Muscle of leg (tissue), 9 donors: Measurements from ENCODE around the gene ITGAX. TPM values are rescaled to one million over a fixed set of nuclear protein-coding genes. Genes with fewer than 3 reads are reported as not detected.

Experiments
- polyA plus RNA-seq, 8 donors: library from polyadenylated mRNA; unstranded; fragments of 120-200 nt; gene quantifications; one replicate each; pipeline versions ENCODE4 v1.2.1 to v1.2.3, GENCODE V29; 2013; ENCODE audit warnings: inconsistent platforms in 1 of 8, low replicate concordance in 1 of 8; ENCODE audit not compliant: insufficient read length in 8 of 8, insufficient read depth in 1 of 8
- total RNA-seq: library from RNA; stranded (reverse); fragments of 120-200 nt; gene quantifications from one replicate; pipeline ENCODE4 v1.2.4, GENCODE V29; 2013

Gene ITGAX
- total and polyA plus RNA-seq, 9 donors, result 0.35 to 1.7 (median 0.64) TPM

Other genes with a start within 250 kb of the ITGAX start
- 12.7 TPM for gene BCKDK, start 246.8 kb upstream of the ITGAX start, total RNA-seq
- gene BCKDK, start 246.8 kb upstream of the ITGAX start, polyA plus RNA-seq, result 10 to 100 TPM; 24.8 to 33.3 (median 30.0) TPM
- gene KAT8, start 237.5 kb upstream of the ITGAX start, total RNA-seq, result 65.2 TPM
- 10 to 100 TPM; 45.9 to 55.1 (median 52.7) TPM for gene KAT8, start 237.5 kb upstream of the ITGAX start, polyA plus RNA-seq
- not detected for gene PRSS8, start 219.4 kb upstream of the ITGAX start, total RNA-seq
- 10 to 100 TPM in 1 of 8 donors, 1 to 10 TPM in 2, under 1 TPM in 4, not detected in 1; 0.14 to 13.1 (median 0.47) TPM for gene PRSS8, start 219.4 kb upstream of the ITGAX start, polyA plus RNA-seq
- 2.3 TPM for gene PRSS36, start 205.1 kb upstream of the ITGAX start, total RNA-seq
- gene PRSS36, start 205.1 kb upstream of the ITGAX start, polyA plus RNA-seq, result 1 to 10 TPM in 6 of 8 donors, under 1 TPM in 2; 0.55 to 2.6 (median 1.6) TPM
- gene FUS, start 175.0 kb upstream of the ITGAX start, total RNA-seq, result 35.6 TPM
- gene FUS, start 175.0 kb upstream of the ITGAX start, polyA plus RNA-seq, result 100 to 1,000 TPM; 413 to 585 (median 491) TPM
- 9.4 TPM for gene PYCARD, start 152.4 kb upstream of the ITGAX start, total RNA-seq
- gene PYCARD, start 152.4 kb upstream of the ITGAX start, polyA plus RNA-seq, result 10 to 100 TPM in 2 of 8 donors, 1 to 10 TPM in 6; 5.9 to 10.9 (median 8.3) TPM
- 55.5 TPM for gene TRIM72, start 141.1 kb upstream of the ITGAX start, total RNA-seq
- gene TRIM72, start 141.1 kb upstream of the ITGAX start, polyA plus RNA-seq, result 10 to 100 TPM; 47.7 to 83.0 (median 59.7) TPM
- not detected for gene PYDC1, start 138.0 kb upstream of the ITGAX start, total RNA-seq
- 1 to 10 TPM in 2 of 8 donors, under 1 TPM in 5, not detected in 1; 0.37 to 2.0 (median 0.84) TPM for gene PYDC1, start 138.0 kb upstream of the ITGAX start, polyA plus RNA-seq
- gene ITGAM, start 95.2 kb upstream of the ITGAX start, total RNA-seq, result 3.4 TPM
- gene ITGAM, start 95.2 kb upstream of the ITGAX start, polyA plus RNA-seq, result 1 to 10 TPM; 3.0 to 4.5 (median 4.0) TPM
- gene ITGAD, start 38.2 kb downstream of the ITGAX start, total RNA-seq, result 0.04 TPM
- gene ITGAD, start 38.2 kb downstream of the ITGAX start, polyA plus RNA-seq, result 1 to 10 TPM in 2 of 8 donors, under 1 TPM in 6; 0.05 to 1.1 (median 0.50) TPM
- gene COX6A2, start 73.2 kb downstream of the ITGAX start, total RNA-seq, result 131 TPM
- 100 to 1,000 TPM; 174 to 387 (median 282) TPM for gene COX6A2, start 73.2 kb downstream of the ITGAX start, polyA plus RNA-seq
- 1.2 TPM for gene ZNF843, start 87.6 kb downstream of the ITGAX start, total RNA-seq
- 1 to 10 TPM; 2.3 to 3.4 (median 3.0) TPM for gene ZNF843, start 87.6 kb downstream of the ITGAX start, polyA plus RNA-seq
- gene ARMC5, start 104.3 kb downstream of the ITGAX start, total RNA-seq, result 6.3 TPM
- 10 to 100 TPM in 3 of 8 donors, 1 to 10 TPM in 5; 8.5 to 10.8 (median 9.1) TPM for gene ARMC5, start 104.3 kb downstream of the ITGAX start, polyA plus RNA-seq
- gene TGFB1I1, start 117.0 kb downstream of the ITGAX start, total RNA-seq, result 29.9 TPM
- 100 to 1,000 TPM in 1 of 8 donors, 10 to 100 TPM in 7; 67.1 to 127 (median 86.0) TPM for gene TGFB1I1, start 117.0 kb downstream of the ITGAX start, polyA plus RNA-seq
- 0.44 TPM for gene SLC5A2, start 127.9 kb downstream of the ITGAX start, total RNA-seq
- 10 to 100 TPM in 2 of 8 donors, 1 to 10 TPM in 6; 6.3 to 11.6 (median 8.8) TPM for gene SLC5A2, start 127.9 kb downstream of the ITGAX start, polyA plus RNA-seq
- gene RUSF1, start 153.2 kb downstream of the ITGAX start, total RNA-seq, result 34.7 TPM
- 10 to 100 TPM; 43.7 to 57.8 (median 50.1) TPM for gene RUSF1, start 153.2 kb downstream of the ITGAX start, polyA plus RNA-seq
- gene AHSP, start 172.7 kb downstream of the ITGAX start, total RNA-seq, result 19.2 TPM
- 10 to 100 TPM in 5 of 8 donors, 1 to 10 TPM in 3; 6.7 to 22.8 (median 17.4) TPM for gene AHSP, start 172.7 kb downstream of the ITGAX start, polyA plus RNA-seq